ENCODE results near the gene C16orf95. TPM values are rescaled to one million over a fixed set of nuclear protein-coding genes. Genes with fewer than 3 reads are reported as not detected.

The C16orf95 gene
- total RNA-seq, 3 donors from 2014 or later, result 2.5 to 4.2 (median 3.0) TPM

GRCh38 chr16:87326151-87326571 is 9.0 kb upstream of the C16orf95 start:
- DNase-seq (no peak), ATAC-seq (no peak)
- no peaks in the 10 kb centered on the region for H3K4me1 ChIP-seq (ENCODE audit: low read depth)
- no peaks in the 10 kb centered on the region for H3K9me3 ChIP-seq
- intact Hi-C loops (cut with DNase I, micrococcal nuclease), result no loop called here
- no peak for TF ChIP-seq CTCF (IDR thresholded peaks at IDR 0.05)
- no peak overlapping the region for H3K4me3 ChIP-seq
- H3K36me3 ChIP-seq (ENCODE audit: low read depth), result no peaks in the 10 kb centered on the region

- Histone ChIP-seq H3K4me1 (ENCODE audit: low read depth) (no peaks in the 10 kb centered on the region), H3K36me3 (ENCODE audit: low read depth) (no peaks in the 10 kb centered on the region), H3K9me3 (no peaks in the 10 kb centered on the region), H3K4me3 (no peak overlapping the region)
- no peak for TF ChIP-seq CTCF (IDR thresholded peaks at IDR 0.05)
- intact Hi-C loops (cut with DNase I, micrococcal nuclease), result no loop called here
- no peak for DNase-seq
- no peak for ATAC-seq
Measured at GRCh38 chr16:87325423-87325858, 8.2 kb upstream of the C16orf95 start.

GRCh38 chr16:87324411-87325275 is 7.5 kb upstream of the C16orf95 start:
- TF ChIP-seq CTCF (IDR thresholded peaks at IDR 0.05), result peak; percentile 69
- ATAC-seq, result peak; percentile 60
- H3K9me3 ChIP-seq, result no peaks in the 10 kb centered on the region
- no peak overlapping the region for H3K4me3 ChIP-seq
- no peaks in the 10 kb centered on the region for H3K36me3 ChIP-seq (ENCODE audit: low read depth)
- intact Hi-C loops (cut with DNase I, micrococcal nuclease), result no loop called here
- H3K4me1 ChIP-seq (ENCODE audit: low read depth), result no peaks in the 10 kb centered on the region
- peak in 2 of 3 donors; percentile 46 to 52 for DNase-seq

GRCh38 chr16:87323727-87324410 is 6.7 kb upstream of the C16orf95 start:
- Histone ChIP-seq H3K4me3 (no peak overlapping the region), H3K9me3 (no peaks in the 10 kb centered on the region), H3K4me1 (ENCODE audit: low read depth) (no peaks in the 10 kb centered on the region), H3K36me3 (ENCODE audit: low read depth) (no peaks in the 10 kb centered on the region)
- TF ChIP-seq CTCF (IDR thresholded peaks at IDR 0.05), result no peak
- DNase-seq (no peak), ATAC-seq (no peak)
- intact Hi-C loops (cut with DNase I, micrococcal nuclease), result no loop called here

- no peak overlapping the region for H3K4me3 ChIP-seq
- H3K9me3 ChIP-seq, result no peaks in the 10 kb centered on the region
- intact Hi-C loops (cut with DNase I, micrococcal nuclease), result no loop called here
- DNase-seq (peak in 1 of 3 donors; percentile 40), ATAC-seq (no peak)
- peaks cover 5% of the 10 kb centered on the region for H3K4me1 ChIP-seq (ENCODE audit: low read depth)
- H3K36me3 ChIP-seq (ENCODE audit: low read depth), result no peaks in the 10 kb centered on the region
- TF ChIP-seq CTCF (IDR thresholded peaks at IDR 0.05), result no peak
Measured at GRCh38 chr16:87322833-87323726, 5.9 kb upstream of the C16orf95 start.
